Measurements from ENCODE around the gene XRCC1.

XRCC1 gene

DNA sequence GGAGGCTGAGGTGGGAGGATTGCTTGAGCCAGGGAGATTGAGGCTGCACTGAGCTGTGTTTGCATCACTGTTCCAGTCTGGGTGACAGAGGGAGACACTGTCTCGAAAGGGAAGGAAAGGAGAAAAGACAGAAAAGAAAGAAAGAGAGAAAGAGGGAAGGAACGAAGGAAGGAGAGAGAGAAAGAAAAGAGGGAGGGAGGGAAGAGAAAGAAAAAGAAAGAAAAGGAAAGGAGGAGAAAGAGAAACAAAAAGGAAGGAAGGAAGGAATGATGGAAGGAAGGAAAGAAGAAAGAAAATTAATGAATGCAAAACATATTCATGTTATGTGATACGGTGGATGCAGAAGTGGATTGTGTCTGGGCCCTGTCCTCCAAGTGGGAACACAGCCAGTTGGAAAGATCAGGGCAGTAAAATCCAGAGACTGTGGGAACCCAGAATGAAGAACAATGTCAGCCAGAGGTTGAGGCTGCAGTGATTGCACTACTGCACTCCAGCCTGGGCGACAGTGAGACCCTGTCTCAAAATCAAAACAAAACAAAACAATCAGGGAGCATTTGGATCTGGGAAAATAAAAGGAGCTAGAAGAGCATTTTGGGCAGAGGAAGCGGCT is 77.0 kb downstream of the XRCC1 start:
- no peak for FAIRE-seq
- DNase-seq (ENCODE audit: extremely low spot score, insufficient read length, low read depth): no peak

DNA sequence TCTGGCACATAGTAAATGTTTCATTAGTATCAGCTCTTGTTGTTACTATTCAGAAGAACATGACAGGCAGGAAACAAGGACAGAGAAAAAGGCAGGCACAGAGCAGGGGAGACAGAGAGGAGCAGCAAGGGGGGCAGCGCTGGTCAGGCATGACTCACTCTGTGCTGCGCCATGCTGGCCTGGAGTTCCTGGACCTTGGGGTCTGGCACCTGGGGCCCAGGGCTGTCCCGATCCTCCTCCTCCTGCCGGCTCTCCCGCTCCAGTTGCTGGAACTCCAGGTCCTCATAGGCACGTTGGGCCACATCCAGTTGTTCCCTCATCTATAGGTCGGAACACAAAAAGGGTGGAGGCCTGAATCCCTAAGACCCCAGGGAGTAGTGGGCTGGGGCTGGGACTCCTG is 78.4 kb downstream of the XRCC1 start:
- no peak for DNase-seq (ENCODE audit: extremely low spot score, insufficient read length, low read depth)
- FAIRE-seq: no peak

DNA sequence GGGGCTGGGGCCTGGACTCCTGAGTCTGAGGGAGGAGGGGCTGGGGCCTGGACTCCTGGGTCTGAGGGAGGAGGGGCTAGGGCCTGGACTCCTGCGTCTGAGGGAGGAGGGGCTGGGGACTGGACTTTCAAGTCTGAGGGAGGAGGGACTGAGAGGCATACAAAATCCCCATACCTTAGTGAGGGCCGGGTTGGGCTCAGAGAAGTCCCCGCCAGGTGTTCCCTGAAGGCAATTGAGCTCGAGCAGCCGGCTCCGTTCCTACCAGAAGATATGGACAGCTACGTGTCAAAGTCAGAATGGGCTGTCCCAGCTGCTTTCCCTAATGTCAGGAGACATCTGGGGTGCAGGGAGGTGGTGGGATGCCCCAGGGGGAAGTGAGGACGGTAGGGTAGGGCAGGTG is 80.2 kb downstream of the XRCC1 start:
- DNase-seq (ENCODE audit: extremely low spot score, insufficient read length, low read depth) (no peak), FAIRE-seq (no peak)

All from GM18507 (cell line).